Mesendoderm (in vitro differentiated cells): Measurements from ENCODE around the gene KIF18A.
"Not testable (repeated sequence)": the region's sequence is repeated elsewhere in the genome, so short reads cannot be mapped to it uniquely, and the experiment has no call there.

ENCODE experiments used
- DNase-seq: peaks from one replicate; pipeline ENCODE4 v3.0.0; 2013
- H2AK5ac ChIP-seq: 2 replicates; pipeline ENCODE4 v1.6.1; 2013; ENCODE audit warnings: low read length, inconsistent platforms
- H2BK120ac ChIP-seq: 2 replicates; pipeline ENCODE4 v1.6.1; 2013; ENCODE audit warnings: low read depth, mild to moderate bottlenecking, low read length, moderate library complexity, mixed read lengths
- H2BK15ac ChIP-seq: replicated peaks from 2 replicates; pipeline ENCODE4 v1.6.1; 2013; ENCODE audit warnings: low read depth, mild to moderate bottlenecking, moderate library complexity
- H2BK5ac ChIP-seq: 2 replicates; pipeline ENCODE4 v1.6.1; 2013; ENCODE audit warnings: low read length, inconsistent platforms
- H3K18ac ChIP-seq: 2 replicates; pipeline ENCODE4 v1.6.1; 2013; ENCODE audit warnings: mild to moderate bottlenecking, low read length, mixed read lengths
- H3K23ac ChIP-seq: one replicate; pipeline ENCODE4 v1.6.1; 2013; ENCODE audit warnings: low read length
- H3K27ac ChIP-seq: 2 replicates; pipeline ENCODE4 v1.5.1; 2013; ENCODE audit warnings: low read depth, mild to moderate bottlenecking, inconsistent platforms, low read length, moderate library complexity
- H3K27me3 ChIP-seq: 2 replicates; pipeline ENCODE4 v1.6.1; 2013; ENCODE audit warnings: low read length, control low read depth, mild to moderate bottlenecking, inconsistent platforms; ENCODE audit not compliant: insufficient read depth, poor library complexity
- H3K36me3 ChIP-seq: 2 replicates; pipeline ENCODE4 v1.6.1; 2013; ENCODE audit warnings: low read length, inconsistent platforms; ENCODE audit not compliant: control insufficient read depth, insufficient read depth
- H3K4ac ChIP-seq: one replicate; pipeline ENCODE4 v1.6.1; 2013; ENCODE audit warnings: low read depth, mild to moderate bottlenecking, low read length, moderate library complexity
- H3K4me1 ChIP-seq: 2 replicates; pipeline ENCODE4 v1.6.1; 2013; ENCODE audit warnings: low read depth, low read length, inconsistent platforms; ENCODE audit not compliant: control insufficient read depth
- H3K4me2 ChIP-seq: 2 replicates; pipeline ENCODE4 v1.6.1; 2013; ENCODE audit warnings: low read length
- H3K4me3 ChIP-seq: 2 replicates; pipeline ENCODE4 v1.5.1; 2013; ENCODE audit warnings: mild to moderate bottlenecking, low read length
- H3K56ac ChIP-seq: one replicate; pipeline ENCODE4 v1.6.1; 2013; ENCODE audit warnings: low read length
- H3K79me1 ChIP-seq: 2 replicates; pipeline ENCODE4 v1.6.1; 2013; ENCODE audit warnings: low read length, inconsistent platforms
- H3K79me2 ChIP-seq: 2 replicates; pipeline ENCODE4 v1.6.1; 2013; ENCODE audit warnings: mild to moderate bottlenecking, low read length; ENCODE audit not compliant: control insufficient read depth, insufficient read depth
- H3K9ac ChIP-seq: 2 replicates; pipeline ENCODE4 v1.6.1; 2013; ENCODE audit warnings: low read length, inconsistent platforms
- H4K5ac ChIP-seq: one replicate; pipeline ENCODE4 v1.6.1; 2013; ENCODE audit warnings: low read length
- H4K8ac ChIP-seq: one replicate; pipeline ENCODE4 v1.6.1; 2013; ENCODE audit warnings: low read depth, mild to moderate bottlenecking, control low read depth, low read length, moderate library complexity
- WGBS: extraction: QIAGEN DNeasy Blood & Tissue Kit; methylation state at CpG from one replicate; pipeline ENCODE4 v1.1.7; 2013; ENCODE audit warnings: low lambda C conversion rate, missing lambda C conversion rate; ENCODE audit not compliant: insufficient coverage; ENCODE audit errors: extremely low coverage; 5-methylcytosine and 5-hydroxymethylcytosine counted together

Gene KIF18A

GRCh38 chr11:28105869-28106268 lies 2.1 kb downstream of the KIF18A start:
- no peaks in the 10 kb centered on the region for H3K36me3 ChIP-seq
- no peak overlapping the region for H2BK120ac ChIP-seq
- H3K9ac ChIP-seq: no peak overlapping the region
- H2BK5ac ChIP-seq: no peak overlapping the region
- no peak overlapping the region for H4K8ac ChIP-seq
- WGBS: no CpG with 5 or more reads among the region's 5 CpGs
- H3K18ac ChIP-seq: no peak overlapping the region
- H3K79me2 ChIP-seq: peaks cover 19% of the 10 kb centered on the region
- H3K4me1 ChIP-seq: no peaks in the 10 kb centered on the region
- no peak overlapping the region for H3K56ac ChIP-seq
- H3K4me2 ChIP-seq: no peak overlapping the region
- H3K4ac ChIP-seq: no peak overlapping the region
- H3K4me3 ChIP-seq: no peak overlapping the region
- no peak overlapping the region for H3K23ac ChIP-seq
- H2BK15ac ChIP-seq: no peak overlapping the region
- no peak overlapping the region for H4K5ac ChIP-seq
- no peaks in the 10 kb centered on the region for H3K27me3 ChIP-seq
- peaks cover 2% of the 10 kb centered on the region for H3K79me1 ChIP-seq
- DNase-seq: no peak
- H2AK5ac ChIP-seq: no peak overlapping the region
- H3K27ac ChIP-seq: no peak overlapping the region

DNA sequence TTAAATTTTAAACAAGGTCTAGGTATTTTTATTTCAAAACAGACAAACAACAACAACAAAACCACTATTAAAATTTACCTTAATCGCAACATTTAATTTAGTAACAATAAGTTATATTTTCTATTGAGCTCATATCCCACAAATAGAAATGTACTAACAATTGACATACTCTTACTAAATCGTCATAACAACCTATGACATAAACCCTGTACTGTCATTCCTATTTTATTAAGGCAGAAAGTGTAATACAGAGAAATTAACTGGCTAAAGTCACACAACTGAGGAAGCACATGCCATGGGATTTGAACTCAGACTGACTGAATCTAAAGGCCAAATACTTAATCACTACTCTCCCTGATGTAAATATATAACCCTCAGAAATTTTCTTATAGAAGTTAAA lies 3.0 kb downstream of the KIF18A start:
- DNase-seq: no peak
- Histone ChIP-seq H3K56ac (no peak overlapping the region), H2AK5ac (no peak overlapping the region), H3K36me3 (no peaks in the 10 kb centered on the region), H2BK15ac (no peak overlapping the region), H3K4me3 (no peak overlapping the region), H3K4ac (no peak overlapping the region), H3K27me3 (no peaks in the 10 kb centered on the region), H3K27ac (no peak overlapping the region), H3K4me2 (no peak overlapping the region), H3K79me1 (no peaks in the 10 kb centered on the region), H2BK5ac (no peak overlapping the region), H4K5ac (no peak overlapping the region), H3K18ac (no peak overlapping the region), H3K9ac (no peak overlapping the region), H2BK120ac (no peak overlapping the region), H3K4me1 (no peaks in the 10 kb centered on the region), H4K8ac (no peak overlapping the region), H3K79me2 (peaks cover 17% of the 10 kb centered on the region), H3K23ac (no peak overlapping the region)
- WGBS: 100% methylated on average over 2 of the region's 2 CpGs

GRCh38 chr11:28104425-28104824 lies 3.5 kb downstream of the KIF18A start:
- H4K8ac ChIP-seq: no peak overlapping the region
- no peaks in the 10 kb centered on the region for H3K36me3 ChIP-seq
- H2BK15ac ChIP-seq: no peak overlapping the region
- H3K27ac ChIP-seq: no peak overlapping the region
- no peak overlapping the region for H3K4me3 ChIP-seq
- no peaks in the 10 kb centered on the region for H3K4me1 ChIP-seq
- no peak overlapping the region for H3K4ac ChIP-seq
- DNase-seq: no peak
- H2BK5ac ChIP-seq: no peak overlapping the region
- no peak overlapping the region for H3K4me2 ChIP-seq
- peaks cover 20% of the 10 kb centered on the region for H3K79me2 ChIP-seq
- H2BK120ac ChIP-seq: no peak overlapping the region
- H3K79me1 ChIP-seq: no peaks in the 10 kb centered on the region
- H3K23ac ChIP-seq: no peak overlapping the region
- H3K9ac ChIP-seq: no peak overlapping the region
- H4K5ac ChIP-seq: no peak overlapping the region
- WGBS: no CpG with 5 or more reads among the region's 1 CpG
- H3K27me3 ChIP-seq: no peaks in the 10 kb centered on the region
- no peak overlapping the region for H2AK5ac ChIP-seq
- H3K18ac ChIP-seq: no peak overlapping the region
- H3K56ac ChIP-seq: no peak overlapping the region

- not testable (repeated sequence) for H3K23ac ChIP-seq, H2BK15ac ChIP-seq, H2BK5ac ChIP-seq, H3K9ac ChIP-seq, H3K79me1 ChIP-seq, DNase-seq, H3K18ac ChIP-seq, H3K56ac ChIP-seq, H3K27me3 ChIP-seq, H4K5ac ChIP-seq, H4K8ac ChIP-seq, H3K4ac ChIP-seq, H3K27ac ChIP-seq, H3K4me2 ChIP-seq, H3K4me1 ChIP-seq, H2AK5ac ChIP-seq, H3K4me3 ChIP-seq, H3K36me3 ChIP-seq, H2BK120ac ChIP-seq
- peaks cover 19% of the 10 kb centered on the region for H3K79me2 ChIP-seq
- no CpG with 5 or more reads among the region's 4 CpGs for WGBS
Measured at GRCh38 chr11:28102300-28102699, 5.7 kb downstream of the KIF18A start.

DNA sequence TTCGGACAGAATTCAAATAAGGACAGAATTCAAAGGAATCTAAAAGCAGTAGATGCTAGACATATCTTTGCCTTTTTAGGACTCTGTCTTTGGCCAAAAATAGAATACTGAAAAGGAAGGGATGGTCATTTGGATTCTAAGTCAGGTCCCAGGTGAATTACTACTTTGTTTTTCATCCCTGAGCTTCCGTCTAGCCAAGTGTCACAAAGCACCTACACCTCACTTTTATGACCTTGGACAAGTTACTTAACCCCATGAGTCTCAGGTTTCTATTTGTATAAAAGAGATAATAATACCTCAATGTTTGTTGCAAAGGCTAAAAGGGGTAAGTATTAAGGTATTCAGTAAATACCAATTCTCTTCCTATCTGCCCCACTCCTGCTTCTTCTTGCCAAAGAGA lies 7.3 kb downstream of the KIF18A start:
- no peaks in the 10 kb centered on the region for H3K79me1 ChIP-seq
- no CpG with 5 or more reads among the region's 2 CpGs for WGBS
- DNase-seq: no peak

GRCh38 chr11:28099715-28100114 lies 8.2 kb downstream of the KIF18A start:
- no peak overlapping the region for H3K4me2 ChIP-seq
- H3K27me3 ChIP-seq: no peaks in the 10 kb centered on the region
- no CpG with 5 or more reads among the region's 1 CpG for WGBS
- H3K23ac ChIP-seq: no peak overlapping the region
- H3K9ac ChIP-seq: no peak overlapping the region
- H4K5ac ChIP-seq: no peak overlapping the region
- no peak for DNase-seq
- H3K4ac ChIP-seq: no peak overlapping the region
- H2BK15ac ChIP-seq: no peak overlapping the region
- H3K27ac ChIP-seq: no peak overlapping the region
- no peaks in the 10 kb centered on the region for H3K4me1 ChIP-seq
- no peaks in the 10 kb centered on the region for H3K79me1 ChIP-seq
- H2BK5ac ChIP-seq: no peak overlapping the region
- no peak overlapping the region for H2BK120ac ChIP-seq
- H4K8ac ChIP-seq: no peak overlapping the region
- H3K18ac ChIP-seq: no peak overlapping the region
- H3K56ac ChIP-seq: no peak overlapping the region
- H3K36me3 ChIP-seq: no peaks in the 10 kb centered on the region
- H2AK5ac ChIP-seq: no peak overlapping the region
- peaks cover 10% of the 10 kb centered on the region for H3K79me2 ChIP-seq
- no peak overlapping the region for H3K4me3 ChIP-seq

More for the DNA sequence above, 7.3 kb downstream of the KIF18A start:
- no peak overlapping the region for H3K4me2 ChIP-seq
- no peaks in the 10 kb centered on the region for H3K4me1 ChIP-seq
- no peak overlapping the region for H2AK5ac ChIP-seq
- H3K27ac ChIP-seq: no peak overlapping the region
- H4K8ac ChIP-seq: no peak overlapping the region
- H3K4ac ChIP-seq: no peak overlapping the region
- H2BK5ac ChIP-seq: no peak overlapping the region
- H3K4me3 ChIP-seq: no peak overlapping the region
- no peak overlapping the region for H2BK120ac ChIP-seq
- H3K27me3 ChIP-seq: no peaks in the 10 kb centered on the region
- H2BK15ac ChIP-seq: no peak overlapping the region
- no peak overlapping the region for H3K56ac ChIP-seq
- peaks cover 12% of the 10 kb centered on the region for H3K79me2 ChIP-seq
- H3K9ac ChIP-seq: no peak overlapping the region
- H3K36me3 ChIP-seq: no peaks in the 10 kb centered on the region
- no peak overlapping the region for H4K5ac ChIP-seq
- H3K18ac ChIP-seq: no peak overlapping the region
- H3K23ac ChIP-seq: no peak overlapping the region
